IMR-90 (cell line): Measurements from ENCODE around the gene ANKRD2. TPM values are rescaled to one million over a fixed set of nuclear protein-coding genes. Genes with fewer than 3 reads are reported as not detected.

Source experiments
- ATAC-seq: fragments of 200-7000 bp; cut with Tn5 transposase; 2 replicates; pipeline ENCODE4 v1.9.1; 2020; ENCODE audit warnings: low read depth, mild to moderate bottlenecking, moderate library complexity
- BruUV-seq: library from RNA; stranded (reverse); fragments of 400-500 nt; replicated peaks from 2 replicates; lab custom pipeline; 2021; lab: Mats Ljungman, UMichigan
- CTCF ChIA-PET: fragments of 300-600 bp; formaldehyde crosslinking; extraction: SDS; loops from one replicate; lab custom pipeline; 2021; ENCODE audit warnings: antibody characterized with exemption; lab: Yijun Ruan, JAX
- POLR2A ChIA-PET: fragments of 300-600 bp; sonication (Branson Sonifier 250); formaldehyde crosslinking; loops from one replicate; lab custom pipeline; 2022; ENCODE audit warnings: antibody characterized with exemption; ENCODE audit not compliant: unreplicated experiment; lab: Charles Lee
- DNase-seq: peaks from one replicate; pipeline ENCODE4 v3.0.0; 2013
- H2AFZ ChIP-seq: replicated peaks from 2 replicates; pipeline ENCODE3; 2013; ENCODE audit warnings: low read length, mild to moderate bottlenecking; ENCODE audit not compliant: poor library complexity
- H2AK5ac ChIP-seq: 2 replicates; pipeline ENCODE4 v1.6.1; 2013; ENCODE audit warnings: low read depth, low read length, inconsistent platforms
- H2AK9ac ChIP-seq: replicated peaks from 2 replicates; pipeline ENCODE3; 2013; ENCODE audit warnings: mild to moderate bottlenecking, low read depth, low read length, moderate library complexity; ENCODE audit not compliant: poor library complexity
- H2BK120ac ChIP-seq: 2 replicates; pipeline ENCODE4 v1.6.1; 2013; ENCODE audit warnings: low read depth, low read length, inconsistent platforms
- H2BK15ac ChIP-seq: 3 replicates; pipeline ENCODE4 v1.6.1; 2013; ENCODE audit warnings: low read depth, low read length, inconsistent platforms
- H2BK20ac ChIP-seq: 2 replicates; pipeline ENCODE4 v1.6.1; 2013; ENCODE audit warnings: low read depth, mild to moderate bottlenecking, inconsistent platforms, low read length, moderate library complexity
- H2BK5ac ChIP-seq: 2 replicates; pipeline ENCODE4 v1.6.1; 2013; ENCODE audit warnings: mild to moderate bottlenecking, low read depth, low read length, inconsistent platforms; ENCODE audit not compliant: poor library complexity, severe bottlenecking
- H3K14ac ChIP-seq: replicated peaks from 2 replicates; pipeline ENCODE4 v1.6.1; 2013; ENCODE audit warnings: low read depth, low read length, inconsistent platforms
- H3K18ac ChIP-seq: 2 replicates; pipeline ENCODE4 v1.6.1; 2013; ENCODE audit warnings: low read depth, low read length, control low read depth
- H3K23ac ChIP-seq: 2 replicates; pipeline ENCODE4 v1.6.1; 2013; ENCODE audit warnings: low read depth, low read length, inconsistent platforms
- H3K27ac ChIP-seq: 2 replicates; pipeline ENCODE4 v1.5.1; 2013; ENCODE audit warnings: mild to moderate bottlenecking, control low read depth, low read length; ENCODE audit not compliant: insufficient read depth
- H3K27me3 ChIP-seq: 2 replicates; pipeline ENCODE4 v1.6.1; 2013; ENCODE audit warnings: low read length; ENCODE audit not compliant: control insufficient read depth, insufficient read depth
- H3K36me3 ChIP-seq: 2 replicates; pipeline ENCODE4 v1.6.1; 2013; ENCODE audit warnings: low read length, mixed read lengths; ENCODE audit not compliant: control insufficient read depth, insufficient read depth
- H3K4ac ChIP-seq: 2 replicates; pipeline ENCODE4 v1.6.1; 2013; ENCODE audit warnings: low read depth, low read length, inconsistent platforms
- H3K4me1 ChIP-seq: 2 replicates; pipeline ENCODE4 v1.6.1; 2013; ENCODE audit warnings: low read length, mixed read lengths; ENCODE audit not compliant: control insufficient read depth, insufficient read depth
- H3K4me2 ChIP-seq: 2 replicates; pipeline ENCODE4 v1.6.1; 2013; ENCODE audit warnings: low read depth, mild to moderate bottlenecking, control low read depth, low read length, moderate library complexity
- H3K4me3 ChIP-seq: 2 replicates; pipeline ENCODE4 v1.5.1; 2013; ENCODE audit warnings: low read depth, mild to moderate bottlenecking, control low read depth, low read length, moderate library complexity; ENCODE audit not compliant: insufficient read depth
- H3K56ac ChIP-seq: 2 replicates; pipeline ENCODE4 v1.6.1; 2013; ENCODE audit warnings: low read length, inconsistent platforms; ENCODE audit not compliant: insufficient read depth; ENCODE audit errors: extremely low read depth
- H3K79me1 ChIP-seq, 2 experiments: 2 replicates each; pipeline ENCODE4 v1.6.1; 2013; ENCODE audit warnings: low read length in 2 of 2, inconsistent platforms in 1 of 2, low read depth in 1 of 2
- H3K9ac ChIP-seq: 2 replicates; pipeline ENCODE4 v1.6.1; 2013; ENCODE audit warnings: low read depth, low read length, control low read depth
- H3K9me1 ChIP-seq: 2 replicates; pipeline ENCODE4 v1.6.1; 2013; ENCODE audit warnings: low read length, inconsistent platforms; ENCODE audit not compliant: insufficient read depth
- H3K9me3 ChIP-seq: 2 replicates; pipeline ENCODE4 v1.6.1; 2013; ENCODE audit warnings: low read length; ENCODE audit not compliant: control insufficient read depth, insufficient read depth
- H4K20me1 ChIP-seq: 2 replicates; pipeline ENCODE4 v1.6.1; 2013; ENCODE audit warnings: low read length, inconsistent platforms; ENCODE audit not compliant: insufficient read depth
- H4K5ac ChIP-seq: 2 replicates; pipeline ENCODE4 v1.6.1; 2013; ENCODE audit warnings: mild to moderate bottlenecking, low read depth, low read length, control low read depth
- H4K8ac ChIP-seq, 2 experiments: 2 replicates each; pipeline ENCODE4 v1.6.1; 2013; ENCODE audit warnings: low read depth in 2 of 2, low read length in 2 of 2, control low read depth in 1 of 2, inconsistent platforms in 1 of 2
- H4K91ac ChIP-seq: 2 replicates; pipeline ENCODE4 v1.6.1; 2013; ENCODE audit warnings: low read depth, low read length, inconsistent platforms; ENCODE audit not compliant: insufficient read depth
- BHLHE40 ChIP-seq: fragments of 150-350 bp; IDR thresholded peaks from 2 replicates; pipeline ENCODE4 v1.6.1; 2016; ENCODE audit warnings: mild to moderate bottlenecking, low read depth, low read length
- CEBPB ChIP-seq: IDR thresholded peaks from 2 replicates; pipeline ENCODE4 v1.6.1; 2012; ENCODE audit warnings: low read depth, low read length, improper control_type of control experiment
- CHD1 ChIP-seq: IDR thresholded peaks from 2 replicates; pipeline ENCODE4 v1.6.1; 2012; ENCODE audit warnings: low read depth, low read length, improper control_type of control experiment
- FOS ChIP-seq: fragments of 150-350 bp; IDR thresholded peaks from 2 replicates; pipeline ENCODE4 v1.6.1; 2016; ENCODE audit warnings: low read depth, low read length
- MAFK ChIP-seq: IDR thresholded peaks from 2 replicates; pipeline ENCODE4 v1.6.1; 2012; ENCODE audit warnings: low read depth, low read length, improper control_type of control experiment
- MAZ ChIP-seq: IDR thresholded peaks from 2 replicates; pipeline ENCODE4 v1.6.1; 2012; ENCODE audit warnings: low read depth, mild to moderate bottlenecking, low read length, improper control_type of control experiment, moderate library complexity, borderline replicate concordance
- MXI1 ChIP-seq: IDR thresholded peaks from 2 replicates; pipeline ENCODE4 v1.6.1; 2012; ENCODE audit warnings: low read depth, mild to moderate bottlenecking, low read length, moderate library complexity, borderline replicate concordance
- NFE2L2 ChIP-seq: fragments of 150-350 bp; IDR thresholded peaks from 2 replicates; pipeline ENCODE4 v1.6.1; 2016; ENCODE audit warnings: low read depth, mild to moderate bottlenecking, low read length
- POLR2A ChIP-seq: IDR thresholded peaks from 2 replicates; pipeline ENCODE4 v1.6.1; 2012; ENCODE audit warnings: mild to moderate bottlenecking, low read depth, low read length
- RAD21 ChIP-seq: IDR thresholded peaks from 2 replicates; pipeline ENCODE4 v1.6.1; 2012; ENCODE audit warnings: low read length, improper control_type of control experiment
- RCOR1 ChIP-seq: IDR thresholded peaks from 2 replicates; pipeline ENCODE4 v1.6.1; 2012; ENCODE audit warnings: mild to moderate bottlenecking, low read length, improper control_type of control experiment; ENCODE audit not compliant: insufficient replicate concordance
- RFX5 ChIP-seq: IDR thresholded peaks from 2 replicates; pipeline ENCODE4 v1.8.0; 2012; ENCODE audit warnings: low read depth, mild to moderate bottlenecking, low read length, moderate library complexity
- SMC3 ChIP-seq: fragments of 150-350 bp; IDR thresholded peaks from 2 replicates; pipeline ENCODE4 v1.6.1; 2016; ENCODE audit warnings: low read depth, mild to moderate bottlenecking, antibody characterized with exemption, low read length, moderate library complexity
- WGBS, 2 experiments: methylation state at CpG; one replicate each; pipeline versions ENCODE4 v1.1.5 to v1.1.7; 2013; ENCODE audit warnings: missing lambda C conversion rate in 2 of 2; ENCODE audit not compliant: insufficient read length in 1 of 2; ENCODE audit errors: extremely low coverage in 2 of 2; 5-methylcytosine and 5-hydroxymethylcytosine counted together
- dilution Hi-C: fragments of 300-500 bp; cut with HindIII; formaldehyde crosslinking; loops from one replicate; pipeline ENCODE4 v1.14.3; 2018; ENCODE audit warnings: low sequenced_read_pairs; ENCODE audit not compliant: unreplicated experiment
- in situ Hi-C: fragments of 300-500 bp; cut with MboI; formaldehyde crosslinking; loops from 3 replicates; pipeline ENCODE4 v1.14.3; 2019; ENCODE audit warnings: low sequenced_read_pairs, inconsistent platforms, mixed read lengths
- intact Hi-C: fragments of 100-400 bp; cut with micrococcal nuclease; formaldehyde crosslinking; loops from 2 replicates; pipeline ENCODE4 v1.10.0; 2022
- polyA plus RNA-seq, 3 experiments: library from polyadenylated mRNA; depleted of rRNA; stranded (reverse); fragments of >200 nt; gene quantifications; 2 replicates each; pipeline ENCODE4 v1.2.3, GENCODE V29; 2012; ENCODE audit warnings: low replicate concordance in 1 of 3
- total RNA-seq: library from RNA; depleted of rRNA; stranded (reverse); fragments of >200 nt; gene quantifications from 2 replicates; pipeline ENCODE4 v1.2.3, GENCODE V29; 2012
- TF ChIP-seq, protein P1 (sequence below): conservative IDR thresholded peaks from 2 replicates; pipeline ENCODE4 v1.5.1; 2012; ENCODE audit warnings: mild to moderate bottlenecking, low read depth, low read length, improper control_type of control experiment
- TF ChIP-seq, protein P2 (sequence below): fragments of 150-350 bp; IDR thresholded peaks from 2 replicates; pipeline ENCODE4 v1.6.1; 2017; ENCODE audit warnings: mild to moderate bottlenecking, antibody characterized with exemption, low read length, low read depth
- TF ChIP-seq, protein P3 (sequence below): fragments of 150-350 bp; IDR thresholded peaks from 2 replicates; pipeline ENCODE4 v1.6.1; 2016; ENCODE audit warnings: low read depth, mild to moderate bottlenecking, low read length, moderate library complexity, borderline replicate concordance

ANKRD2 gene
- total and polyA plus RNA-seq, 2 of the 4 experiments (the other 2 are of a cell fraction): 0.36 to 0.65 TPM

GRCh38 chr10:97525086-97525485, 47.5 kb upstream of the ANKRD2 start:
- no peak overlapping the region for H3K23ac ChIP-seq
- no peak overlapping the region for H2BK15ac ChIP-seq
- ATAC-seq (no peak), DNase-seq (no peak)
- dilution Hi-C loops (no loop called here), intact Hi-C loops (no loop called here), in situ Hi-C loops (no loop called here)
- H3K36me3 ChIP-seq: peaks cover 2% of the 10 kb centered on the region; the same call in 1 of the 2 replicates
- peaks cover 30 to 64% of the 10 kb centered on the region in 2 experiments for H3K79me1 ChIP-seq
- H3K4me3 ChIP-seq: no peak overlapping the region
- no peak overlapping the region for H4K5ac ChIP-seq
- no peak overlapping the region for H3K56ac ChIP-seq
- no peak overlapping the region for H2BK20ac ChIP-seq
- no peaks in the 10 kb centered on the region for H3K27me3 ChIP-seq
- H4K20me1 ChIP-seq: peaks cover 63% of the 10 kb centered on the region
- no peak overlapping the region for H2BK120ac ChIP-seq
- H3K9me3 ChIP-seq: no peaks in the 10 kb centered on the region
- no peaks in the 10 kb centered on the region for H3K4me1 ChIP-seq
- no peak overlapping the region for H3K4ac ChIP-seq
- no peak overlapping the region for H4K8ac ChIP-seq
- H3K9ac ChIP-seq: no peak overlapping the region
- H3K4me2 ChIP-seq: no peak overlapping the region
- no peak for TF ChIP-seq MAFK
- TF ChIP-seq RAD21: no peak
- TF ChIP-seq RFX5: no peak
- no peak for TF ChIP-seq RCOR1
- no peak for TF ChIP-seq NFE2L2
- TF ChIP-seq, protein P1, sequence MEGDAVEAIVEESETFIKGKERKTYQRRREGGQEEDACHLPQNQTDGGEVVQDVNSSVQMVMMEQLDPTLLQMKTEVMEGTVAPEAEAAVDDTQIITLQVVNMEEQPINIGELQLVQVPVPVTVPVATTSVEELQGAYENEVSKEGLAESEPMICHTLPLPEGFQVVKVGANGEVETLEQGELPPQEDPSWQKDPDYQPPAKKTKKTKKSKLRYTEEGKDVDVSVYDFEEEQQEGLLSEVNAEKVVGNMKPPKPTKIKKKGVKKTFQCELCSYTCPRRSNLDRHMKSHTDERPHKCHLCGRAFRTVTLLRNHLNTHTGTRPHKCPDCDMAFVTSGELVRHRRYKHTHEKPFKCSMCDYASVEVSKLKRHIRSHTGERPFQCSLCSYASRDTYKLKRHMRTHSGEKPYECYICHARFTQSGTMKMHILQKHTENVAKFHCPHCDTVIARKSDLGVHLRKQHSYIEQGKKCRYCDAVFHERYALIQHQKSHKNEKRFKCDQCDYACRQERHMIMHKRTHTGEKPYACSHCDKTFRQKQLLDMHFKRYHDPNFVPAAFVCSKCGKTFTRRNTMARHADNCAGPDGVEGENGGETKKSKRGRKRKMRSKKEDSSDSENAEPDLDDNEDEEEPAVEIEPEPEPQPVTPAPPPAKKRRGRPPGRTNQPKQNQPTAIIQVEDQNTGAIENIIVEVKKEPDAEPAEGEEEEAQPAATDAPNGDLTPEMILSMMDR: no peak
- no peak for TF ChIP-seq MXI1
- no peak for TF ChIP-seq CHD1
- no peak for TF ChIP-seq BHLHE40
- TF ChIP-seq POLR2A: no peak
- TF ChIP-seq FOS: no peak
- no peak for TF ChIP-seq CEBPB
- TF ChIP-seq MAZ: no peak
- TF ChIP-seq, protein P2, sequence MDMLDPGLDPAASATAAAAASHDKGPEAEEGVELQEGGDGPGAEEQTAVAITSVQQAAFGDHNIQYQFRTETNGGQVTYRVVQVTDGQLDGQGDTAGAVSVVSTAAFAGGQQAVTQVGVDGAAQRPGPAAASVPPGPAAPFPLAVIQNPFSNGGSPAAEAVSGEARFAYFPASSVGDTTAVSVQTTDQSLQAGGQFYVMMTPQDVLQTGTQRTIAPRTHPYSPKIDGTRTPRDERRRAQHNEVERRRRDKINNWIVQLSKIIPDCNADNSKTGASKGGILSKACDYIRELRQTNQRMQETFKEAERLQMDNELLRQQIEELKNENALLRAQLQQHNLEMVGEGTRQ: no peak
- TF ChIP-seq, protein P3, sequence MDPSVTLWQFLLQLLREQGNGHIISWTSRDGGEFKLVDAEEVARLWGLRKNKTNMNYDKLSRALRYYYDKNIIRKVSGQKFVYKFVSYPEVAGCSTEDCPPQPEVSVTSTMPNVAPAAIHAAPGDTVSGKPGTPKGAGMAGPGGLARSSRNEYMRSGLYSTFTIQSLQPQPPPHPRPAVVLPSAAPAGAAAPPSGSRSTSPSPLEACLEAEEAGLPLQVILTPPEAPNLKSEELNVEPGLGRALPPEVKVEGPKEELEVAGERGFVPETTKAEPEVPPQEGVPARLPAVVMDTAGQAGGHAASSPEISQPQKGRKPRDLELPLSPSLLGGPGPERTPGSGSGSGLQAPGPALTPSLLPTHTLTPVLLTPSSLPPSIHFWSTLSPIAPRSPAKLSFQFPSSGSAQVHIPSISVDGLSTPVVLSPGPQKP: no peak
- no peak for TF ChIP-seq SMC3
- BruUV-seq: no TSS peak
- CTCF ChIA-PET: no interaction called here
- peaks cover 12% of the 10 kb centered on the region for H3K9me1 ChIP-seq
- no peak overlapping the region for H2AK9ac ChIP-seq
- no peak overlapping the region for H2AFZ ChIP-seq
- H3K14ac ChIP-seq: no peak overlapping the region
- H2AK5ac ChIP-seq: no peak overlapping the region
- no peak overlapping the region for H3K18ac ChIP-seq
- H3K27ac ChIP-seq: no peak overlapping the region
- H2BK5ac ChIP-seq: no peak overlapping the region
- POLR2A ChIA-PET: no interaction called here
- no peak overlapping the region for H4K91ac ChIP-seq
- 100% methylated on average over 1 of the region's 5 CpGs; no CpG with 5 or more reads in 1 of the 2 experiments for WGBS, 2 experiments
